ENCODE measurements around the gene HEXD.
"Not testable (repeated sequence)": the region's sequence is repeated elsewhere in the genome, so short reads cannot be mapped to it uniquely, and the experiment has no call there.

HEXD gene

GRCh38 chr17:82394278-82394677, 23.9 kb upstream of the HEXD start:
- no peak for FAIRE-seq
- no peak for DNase-seq (ENCODE audit: insufficient read length, low spot score)

GRCh38 chr17:82396601-82397435, 21.3 kb upstream of the HEXD start:
- no peak for FAIRE-seq
- DNase-seq (ENCODE audit: insufficient read length, low spot score): no peak

GRCh38 chr17:82397449-82398335, 20.5 kb upstream of the HEXD start:
- no peak for FAIRE-seq

GRCh38 chr17:82399041-82399441, 19.1 kb upstream of the HEXD start:
- DNase-seq (ENCODE audit: insufficient read length, low spot score): no peak
- FAIRE-seq: no peak

More at GRCh38 chr17:82397449-82398335, 20.5 kb upstream of the HEXD start:
- DNase-seq (ENCODE audit: insufficient read length, low spot score): no peak

- no peak for DNase-seq (ENCODE audit: insufficient read length, low spot score)
- FAIRE-seq: no peak
Observed at GRCh38 chr17:82399601-82400101, 18.5 kb upstream of the HEXD start.

GRCh38 chr17:82400206-82400605, 17.9 kb upstream of the HEXD start:
- DNase-seq (ENCODE audit: insufficient read length, low spot score): no peak
- FAIRE-seq: no peak

GRCh38 chr17:82400830-82401229, 17.3 kb upstream of the HEXD start:
- no peak for FAIRE-seq
- no peak for DNase-seq (ENCODE audit: insufficient read length, low spot score)

GRCh38 chr17:82402865-82403264, 15.3 kb upstream of the HEXD start:
- FAIRE-seq (no peak), DNase-seq (ENCODE audit: insufficient read length, low spot score) (no peak)

GRCh38 chr17:82403662-82404660, 14.2 kb upstream of the HEXD start:
- DNase-seq (ENCODE audit: insufficient read length, low spot score) (no peak), FAIRE-seq (no peak)

GRCh38 chr17:82405051-82405450, 13.1 kb upstream of the HEXD start:
- DNase-seq (ENCODE audit: insufficient read length, low spot score) (no peak), FAIRE-seq (no peak)

- FAIRE-seq (no peak), DNase-seq (ENCODE audit: insufficient read length, low spot score) (no peak)
Observed at GRCh38 chr17:82406131-82406671, 11.9 kb upstream of the HEXD start.

- no peak for DNase-seq (ENCODE audit: insufficient read length, low spot score)
- FAIRE-seq: peak; percentile 89
Observed at GRCh38 chr17:82407255-82407654, 10.9 kb upstream of the HEXD start.

GRCh38 chr17:82408288-82408937, 9.7 kb upstream of the HEXD start:
- FAIRE-seq (no peak), DNase-seq (ENCODE audit: insufficient read length, low spot score) (no peak)

- no peak for FAIRE-seq
Observed at GRCh38 chr17:82408938-82409318, 9.2 kb upstream of the HEXD start.

GRCh38 chr17:82410014-82410716, 8.0 kb upstream of the HEXD start:
- FAIRE-seq (no peak), DNase-seq (ENCODE audit: insufficient read length, low spot score) (no peak)

More at GRCh38 chr17:82408938-82409318, 9.2 kb upstream of the HEXD start:
- DNase-seq (ENCODE audit: insufficient read length, low spot score): no peak

GRCh38 chr17:82411396-82412053, 6.6 kb upstream of the HEXD start:
- no peak for DNase-seq (ENCODE audit: insufficient read length, low spot score)
- no peak for FAIRE-seq

GRCh38 chr17:82412081-82412480, 6.1 kb upstream of the HEXD start:
- not testable (repeated sequence) for DNase-seq (ENCODE audit: insufficient read length, low spot score); FAIRE-seq

All from HTR-8/SVneo (cell line).